GM19023 (cell line): ENCODE data around the gene PIBF1.
"Not testable (repeated sequence)": the region's sequence is repeated elsewhere in the genome, so short reads cannot be mapped to it uniquely, and the experiment has no call there.

Experiments
- ATAC-seq: cut with Tn5 transposase; IDR thresholded peaks from one replicate; pipeline ENCODE4 v1.9.1; 2021; ENCODE audit warnings: mild to moderate bottlenecking, moderate library complexity; ENCODE audit not compliant: unreplicated experiment

The PIBF1 gene

GRCh38 chr13:72820156-72820897, 38.4 kb downstream of the PIBF1 start:
- no peak for ATAC-seq

- ATAC-seq = no peak
These were observed 39.0 kb downstream of the PIBF1 start for GRCh38 chr13:72820898-72821279.

- ATAC-seq = no peak
These were observed 41.1 kb downstream of the PIBF1 start for GRCh38 chr13:72823081-72823480.

GRCh38 chr13:72823724-72824123, 41.8 kb downstream of the PIBF1 start:
- ATAC-seq = no peak

GRCh38 chr13:72834601-72835000, 52.7 kb downstream of the PIBF1 start:
- ATAC-seq = no peak

GRCh38 chr13:72839831-72840426, 58.0 kb downstream of the PIBF1 start:
- ATAC-seq = peak; percentile 98

- no peak for ATAC-seq
These were observed 61.1 kb downstream of the PIBF1 start for GRCh38 chr13:72842991-72843390.

GRCh38 chr13:72845148-72845547, 63.2 kb downstream of the PIBF1 start:
- ATAC-seq = not testable (repeated sequence)

GRCh38 chr13:72849571-72849970, 67.6 kb downstream of the PIBF1 start:
- no peak for ATAC-seq

GRCh38 chr13:72850959-72851677, 69.2 kb downstream of the PIBF1 start:
- no peak for ATAC-seq

GRCh38 chr13:72851678-72852014, 69.7 kb downstream of the PIBF1 start:
- no peak for ATAC-seq

- no peak for ATAC-seq
These were observed 70.3 kb downstream of the PIBF1 start for GRCh38 chr13:72852207-72852606.

GRCh38 chr13:72853000-72853399, 71.1 kb downstream of the PIBF1 start:
- ATAC-seq = no peak

- peak; percentile 88 for ATAC-seq
These were observed 82.4 kb downstream of the PIBF1 start for GRCh38 chr13:72864142-72865011.

GRCh38 chr13:72868229-72868628, 86.3 kb downstream of the PIBF1 start:
- ATAC-seq = no peak

- no peak for ATAC-seq
These were observed 93.3 kb downstream of the PIBF1 start for GRCh38 chr13:72875233-72875632.

GRCh38 chr13:72884101-72884500, 102.2 kb downstream of the PIBF1 start:
- no peak for ATAC-seq

- ATAC-seq = no peak
These were observed 104.5 kb downstream of the PIBF1 start for GRCh38 chr13:72886272-72887067.

- no peak for ATAC-seq
These were observed 107.6 kb downstream of the PIBF1 start for GRCh38 chr13:72889495-72889894.

GRCh38 chr13:72890546-72890945, 108.6 kb downstream of the PIBF1 start:
- no peak for ATAC-seq
